A673 (cell line): ENCODE data around the gene BZW2.

Experiments used
- EZH2 ChIP-seq: fragments of 200-600 bp; sonication (generic); IDR thresholded peaks from 2 replicates; pipeline ENCODE4 v1.6.1; 2017; ENCODE audit warnings: borderline replicate concordance, low read depth, mild to moderate bottlenecking, mixed read lengths, antibody characterized with exemption, low read length; ENCODE audit not compliant: poor library complexity, severe bottlenecking
- TF ChIP-seq, protein P1 (sequence below): fragments of 300-800, 200-600 bp; sonication (generic); conservative IDR thresholded peaks from 2 replicates; pipeline ENCODE4 v1.5.1; 2017; ENCODE audit warnings: low read depth, mild to moderate bottlenecking, antibody characterized with exemption, low read length, moderate library complexity, mixed read lengths

DNA sequence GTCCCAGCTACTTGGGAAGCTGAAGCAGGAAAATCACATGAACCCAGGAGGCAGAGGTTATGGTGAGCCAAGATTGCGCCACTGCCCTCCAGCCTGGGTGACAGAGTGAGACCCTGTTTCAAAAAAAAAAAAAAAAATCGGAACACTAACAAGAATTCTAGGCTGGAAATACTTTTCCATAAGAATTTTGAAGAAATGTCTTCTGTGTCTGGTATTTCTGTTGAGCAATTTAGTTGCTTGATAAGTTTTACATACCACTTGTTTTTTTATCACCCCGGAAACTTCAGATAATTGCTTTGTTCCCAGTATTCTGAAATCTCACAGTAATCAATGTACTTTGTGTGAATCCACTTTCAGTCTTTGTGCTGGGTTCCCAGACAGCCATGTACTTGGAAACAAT is 25.8 kb downstream of the BZW2 start:
- TF ChIP-seq, protein P1, sequence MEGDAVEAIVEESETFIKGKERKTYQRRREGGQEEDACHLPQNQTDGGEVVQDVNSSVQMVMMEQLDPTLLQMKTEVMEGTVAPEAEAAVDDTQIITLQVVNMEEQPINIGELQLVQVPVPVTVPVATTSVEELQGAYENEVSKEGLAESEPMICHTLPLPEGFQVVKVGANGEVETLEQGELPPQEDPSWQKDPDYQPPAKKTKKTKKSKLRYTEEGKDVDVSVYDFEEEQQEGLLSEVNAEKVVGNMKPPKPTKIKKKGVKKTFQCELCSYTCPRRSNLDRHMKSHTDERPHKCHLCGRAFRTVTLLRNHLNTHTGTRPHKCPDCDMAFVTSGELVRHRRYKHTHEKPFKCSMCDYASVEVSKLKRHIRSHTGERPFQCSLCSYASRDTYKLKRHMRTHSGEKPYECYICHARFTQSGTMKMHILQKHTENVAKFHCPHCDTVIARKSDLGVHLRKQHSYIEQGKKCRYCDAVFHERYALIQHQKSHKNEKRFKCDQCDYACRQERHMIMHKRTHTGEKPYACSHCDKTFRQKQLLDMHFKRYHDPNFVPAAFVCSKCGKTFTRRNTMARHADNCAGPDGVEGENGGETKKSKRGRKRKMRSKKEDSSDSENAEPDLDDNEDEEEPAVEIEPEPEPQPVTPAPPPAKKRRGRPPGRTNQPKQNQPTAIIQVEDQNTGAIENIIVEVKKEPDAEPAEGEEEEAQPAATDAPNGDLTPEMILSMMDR, result no peak
- TF ChIP-seq EZH2, result no peak
